ENCODE measurements around the gene STEAP1.
A peak's percentile ranks its signal among the peaks of the same experiment; 100 is the strongest.

The STEAP1 gene

DNA sequence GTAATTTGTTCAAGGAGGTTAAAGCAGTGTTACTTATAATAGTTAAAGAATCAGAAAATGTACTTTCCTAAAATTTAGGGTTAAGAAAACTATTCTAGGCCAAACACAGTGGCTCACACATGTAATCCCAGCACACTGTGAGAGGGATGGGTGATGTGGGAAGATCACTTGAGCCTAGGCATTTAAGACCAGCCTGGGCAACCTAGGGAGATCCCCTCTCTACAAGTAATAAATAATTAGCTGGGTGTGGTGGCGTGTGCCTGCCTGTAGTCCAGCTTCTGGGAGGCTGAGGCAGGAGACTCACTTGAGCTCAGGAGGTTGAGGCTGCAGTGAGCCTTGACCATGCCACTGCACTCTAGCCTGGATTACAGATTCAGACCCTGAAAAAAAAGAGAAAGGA is 53.7 kb downstream of the STEAP1 start:
- FAIRE-seq (no peak), DNase-seq (ENCODE audit: insufficient read length) (no peak)
- no peak for TF ChIP-seq POLR2A (IDR thresholded peaks at IDR 0.05; ENCODE audit: low read depth, low read length)
- no peak for TF ChIP-seq POLR2AphosphoS5 (IDR thresholded peaks at IDR 0.05; ENCODE audit: low read depth, low read length)
- no peak for TF ChIP-seq TAF1 (IDR thresholded peaks at IDR 0.05; ENCODE audit: borderline replicate concordance, low read depth, low read length)

DNA sequence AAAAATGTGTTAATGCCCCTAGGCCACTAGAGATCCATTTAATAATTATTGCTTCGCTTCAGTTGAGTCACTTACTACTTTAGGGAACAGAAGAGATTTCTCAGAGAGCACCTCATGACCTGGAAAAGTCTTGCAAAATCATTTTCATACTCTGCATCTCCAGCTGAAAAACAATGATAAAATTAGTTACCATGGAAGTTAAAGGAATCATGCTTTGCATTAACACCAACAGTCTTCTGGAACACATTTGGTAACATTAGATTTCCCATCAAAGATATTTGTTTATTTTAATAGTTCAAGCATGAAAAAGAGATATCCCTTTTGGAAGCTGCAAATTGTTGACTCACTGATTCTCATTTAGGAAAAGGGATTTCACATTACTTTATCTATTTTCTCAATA is 55.5 kb downstream of the STEAP1 start:
- no peak for DNase-seq (ENCODE audit: insufficient read length)
- FAIRE-seq, result no peak
- TF ChIP-seq TAF1 (IDR thresholded peaks at IDR 0.05; ENCODE audit: borderline replicate concordance, low read depth, low read length), result no peak
- TF ChIP-seq POLR2AphosphoS5 (IDR thresholded peaks at IDR 0.05; ENCODE audit: low read depth, low read length), result no peak
- TF ChIP-seq POLR2A (IDR thresholded peaks at IDR 0.05; ENCODE audit: low read depth, low read length), result no peak

DNA sequence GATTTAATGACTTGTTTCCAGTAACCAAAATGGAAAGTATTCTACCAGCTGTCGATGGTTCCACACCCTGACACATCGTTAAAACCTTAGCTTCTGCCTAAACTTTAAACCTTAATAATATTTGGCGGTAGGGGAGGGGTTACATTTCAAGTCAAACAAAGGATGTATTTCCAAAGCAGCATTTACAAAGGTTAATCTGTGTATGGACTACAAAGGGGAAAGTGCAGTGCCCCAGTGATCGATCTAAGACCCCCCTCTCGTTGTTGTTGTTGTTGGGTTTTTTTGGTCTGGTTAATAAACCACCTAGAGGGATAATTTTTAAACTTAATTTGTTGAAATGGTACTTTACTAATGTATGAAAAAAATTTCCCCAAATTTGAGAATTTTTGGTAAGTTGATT is 56.2 kb downstream of the STEAP1 start:
- DNase-seq (ENCODE audit: insufficient read length), result no peak
- TF ChIP-seq TAF1 (IDR thresholded peaks at IDR 0.05; ENCODE audit: borderline replicate concordance, low read depth, low read length) (no peak), POLR2A (IDR thresholded peaks at IDR 0.05; ENCODE audit: low read depth, low read length) (no peak), POLR2AphosphoS5 (IDR thresholded peaks at IDR 0.05; ENCODE audit: low read depth, low read length) (no peak)
- FAIRE-seq, result no peak

DNA sequence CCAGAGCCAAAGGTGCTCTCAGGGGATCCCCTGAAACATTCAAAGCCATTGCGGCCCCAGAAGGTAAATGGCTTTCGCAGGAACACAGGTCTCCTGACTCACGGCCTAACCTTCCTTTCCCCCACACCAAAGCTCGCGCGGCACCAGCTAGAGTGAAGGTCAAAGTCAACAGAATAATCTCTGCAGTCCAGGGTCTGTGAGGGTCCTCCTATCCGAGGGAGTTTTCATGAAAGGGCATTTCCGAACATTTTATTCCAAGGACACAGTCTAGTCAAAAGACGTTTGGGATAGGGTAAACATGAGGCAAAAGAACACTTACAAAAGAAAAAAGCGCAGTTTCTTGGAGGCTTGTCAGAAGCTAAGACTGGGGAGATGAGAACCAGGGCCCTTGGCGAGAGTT is 56.7 kb downstream of the STEAP1 start:
- no peak for DNase-seq (ENCODE audit: insufficient read length)
- TF ChIP-seq POLR2AphosphoS5 (IDR thresholded peaks at IDR 0.05; ENCODE audit: low read depth, low read length), result no peak
- no peak for TF ChIP-seq TAF1 (IDR thresholded peaks at IDR 0.05; ENCODE audit: borderline replicate concordance, low read depth, low read length)
- no peak for TF ChIP-seq POLR2A (IDR thresholded peaks at IDR 0.05; ENCODE audit: low read depth, low read length)
- FAIRE-seq, result no peak

DNA sequence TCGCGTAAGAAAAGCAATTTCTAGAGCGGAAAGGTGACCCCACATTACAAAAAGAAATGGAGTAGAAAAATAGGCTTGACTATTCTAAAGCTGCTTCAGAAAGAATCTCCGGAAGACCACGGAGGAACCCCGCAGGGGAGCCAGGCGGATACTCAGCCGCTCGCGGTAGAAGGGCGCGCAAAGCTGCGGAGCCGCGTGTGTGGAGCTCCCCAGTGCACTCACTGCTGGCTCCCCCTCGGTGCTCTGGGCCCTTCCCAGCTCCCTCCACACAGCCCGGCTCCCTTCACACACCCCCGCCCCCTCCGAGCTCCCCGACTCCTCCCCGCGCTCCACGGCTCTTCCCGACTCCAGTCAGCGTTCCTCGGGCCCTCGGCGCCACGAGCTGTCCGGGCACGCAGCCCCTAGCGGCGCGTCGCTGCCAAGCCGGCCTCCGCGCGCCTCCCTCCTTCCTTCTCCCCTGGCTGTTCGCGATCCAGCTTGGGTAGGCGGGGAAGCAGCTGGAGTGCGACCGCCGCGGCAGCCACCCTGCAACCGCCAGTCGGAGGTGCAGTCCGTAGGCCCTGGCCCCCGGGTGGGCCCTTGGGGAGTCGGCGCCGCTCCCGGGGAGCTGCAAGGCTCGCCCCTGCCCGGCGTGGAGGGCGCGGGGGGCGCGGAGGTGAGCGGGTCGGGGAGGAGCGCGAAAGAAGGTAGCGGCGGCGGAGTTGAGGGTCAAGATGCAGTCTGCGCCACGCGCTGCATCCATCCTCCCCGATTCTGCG is 57.3 kb downstream of the STEAP1 start, which contains the start of gene STEAP2:
TSS of gene STEAP2 (plus strand) at position 350 of the 758 bp plus-strand sequence. CDS start 13,343 bp downstream, outside the sequence.
- peak; percentile 27 for DNase-seq (ENCODE audit: insufficient read length)
- TF ChIP-seq POLR2A (IDR thresholded peaks at IDR 0.05; ENCODE audit: low read depth, low read length) (no peak), POLR2AphosphoS5 (IDR thresholded peaks at IDR 0.05; ENCODE audit: low read depth, low read length) (no peak), TAF1 (IDR thresholded peaks at IDR 0.05; ENCODE audit: borderline replicate concordance, low read depth, low read length) (no peak)
- FAIRE-seq, result no peak

DNA sequence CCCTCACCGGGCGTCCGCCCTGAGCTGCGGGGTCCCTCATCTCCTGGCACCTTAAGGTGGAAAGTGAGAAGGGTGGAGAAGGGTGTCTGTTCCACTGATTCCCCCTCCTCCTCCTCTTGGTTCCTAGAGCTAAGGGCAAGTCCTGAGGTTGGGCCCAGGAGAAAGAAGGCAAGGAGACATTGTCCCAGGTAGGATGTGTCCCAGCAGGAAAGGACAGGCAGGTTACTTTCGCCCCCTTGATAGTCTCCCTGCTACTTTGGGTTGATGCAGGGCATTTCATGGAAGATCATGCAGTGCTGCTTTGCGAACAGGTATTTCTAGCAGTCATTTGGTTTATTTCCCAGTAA is 57.9 kb downstream of the STEAP1 start:
- TF ChIP-seq POLR2A (IDR thresholded peaks at IDR 0.05; ENCODE audit: low read depth, low read length) (no peak), TAF1 (IDR thresholded peaks at IDR 0.05; ENCODE audit: borderline replicate concordance, low read depth, low read length) (no peak), POLR2AphosphoS5 (IDR thresholded peaks at IDR 0.05; ENCODE audit: low read depth, low read length) (no peak)
- DNase-seq (ENCODE audit: insufficient read length), result no peak
- no peak for FAIRE-seq

DNA sequence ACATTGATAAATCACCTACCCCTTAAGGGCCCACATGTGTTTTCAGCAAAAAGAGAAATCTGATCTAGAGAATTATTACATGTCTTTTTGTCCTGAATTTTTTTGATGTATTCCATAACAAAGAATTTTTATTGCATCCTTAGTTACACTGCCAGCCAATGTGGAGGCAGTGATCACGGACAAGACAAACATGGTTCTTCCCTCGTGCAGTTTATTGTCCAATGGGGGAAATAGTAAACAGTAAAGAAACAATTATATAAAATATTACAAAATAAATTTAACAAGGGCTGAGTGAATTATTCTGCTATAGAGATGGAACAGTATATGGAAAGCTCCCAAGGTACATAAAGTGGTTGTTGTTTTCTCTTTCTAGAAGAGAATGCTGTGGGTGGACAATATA is 59.3 kb downstream of the STEAP1 start:
- TF ChIP-seq TAF1 (IDR thresholded peaks at IDR 0.05; ENCODE audit: borderline replicate concordance, low read depth, low read length) (no peak), POLR2A (IDR thresholded peaks at IDR 0.05; ENCODE audit: low read depth, low read length) (no peak), POLR2AphosphoS5 (IDR thresholded peaks at IDR 0.05; ENCODE audit: low read depth, low read length) (no peak)
- no peak for DNase-seq (ENCODE audit: insufficient read length)
- FAIRE-seq, result no peak
